ENCODE measurements around the gene SFMBT1.

DNA sequence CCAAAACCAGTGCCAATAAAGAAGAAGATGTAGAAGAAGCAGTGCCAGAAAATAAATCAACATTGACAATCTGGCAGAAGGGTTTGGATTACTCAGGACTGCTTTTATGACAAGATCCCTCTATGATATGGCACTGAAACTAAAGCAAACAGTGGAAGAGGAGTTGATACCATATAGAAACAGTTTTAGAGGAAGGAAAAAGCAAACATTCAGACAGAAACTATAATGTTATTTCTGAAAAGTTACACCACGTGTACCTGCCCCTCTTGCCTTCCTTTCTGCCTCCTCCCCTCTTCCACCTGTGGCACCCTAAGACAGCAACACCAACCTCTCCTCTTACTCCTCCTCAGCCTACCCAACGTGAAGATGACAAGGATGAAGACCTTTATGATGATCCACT lies 63.0 kb downstream of the SFMBT1 start:
- TF ChIP-seq, protein P1, sequence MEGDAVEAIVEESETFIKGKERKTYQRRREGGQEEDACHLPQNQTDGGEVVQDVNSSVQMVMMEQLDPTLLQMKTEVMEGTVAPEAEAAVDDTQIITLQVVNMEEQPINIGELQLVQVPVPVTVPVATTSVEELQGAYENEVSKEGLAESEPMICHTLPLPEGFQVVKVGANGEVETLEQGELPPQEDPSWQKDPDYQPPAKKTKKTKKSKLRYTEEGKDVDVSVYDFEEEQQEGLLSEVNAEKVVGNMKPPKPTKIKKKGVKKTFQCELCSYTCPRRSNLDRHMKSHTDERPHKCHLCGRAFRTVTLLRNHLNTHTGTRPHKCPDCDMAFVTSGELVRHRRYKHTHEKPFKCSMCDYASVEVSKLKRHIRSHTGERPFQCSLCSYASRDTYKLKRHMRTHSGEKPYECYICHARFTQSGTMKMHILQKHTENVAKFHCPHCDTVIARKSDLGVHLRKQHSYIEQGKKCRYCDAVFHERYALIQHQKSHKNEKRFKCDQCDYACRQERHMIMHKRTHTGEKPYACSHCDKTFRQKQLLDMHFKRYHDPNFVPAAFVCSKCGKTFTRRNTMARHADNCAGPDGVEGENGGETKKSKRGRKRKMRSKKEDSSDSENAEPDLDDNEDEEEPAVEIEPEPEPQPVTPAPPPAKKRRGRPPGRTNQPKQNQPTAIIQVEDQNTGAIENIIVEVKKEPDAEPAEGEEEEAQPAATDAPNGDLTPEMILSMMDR (IDR thresholded peaks at IDR 0.05; ENCODE audit: insufficient read depth, low read length, poor library complexity, severe bottlenecking): no peak
- no peak for TF ChIP-seq EZH2phosphoT487 (conservative IDR thresholded peaks at IDR 0.05; ENCODE audit: low read length)

All from SU-DHL-6 (cell line).